ENCODE data around the gene ZFAND3.

DNA sequence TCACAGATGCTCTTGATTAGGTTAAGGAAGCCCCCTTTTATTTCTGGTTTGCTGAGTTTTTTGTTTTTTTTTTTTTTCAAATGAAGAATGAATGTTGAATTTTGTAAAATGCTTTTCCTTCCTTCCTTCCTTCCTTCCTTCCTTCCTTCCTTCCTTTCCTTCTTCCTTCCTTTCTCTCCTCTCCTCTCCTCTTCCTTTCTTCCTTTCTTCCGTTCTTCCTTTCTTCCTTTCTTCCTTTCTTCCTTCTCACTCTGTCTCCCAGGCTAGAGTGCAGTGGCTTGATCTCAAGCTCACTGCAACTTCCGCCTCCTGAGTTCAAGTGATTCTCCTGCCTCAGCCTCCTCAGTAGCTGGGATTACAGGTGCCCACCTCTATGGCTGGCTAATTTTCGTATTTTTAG, 158.2 kb downstream of the ZFAND3 start:
- TF ChIP-seq RXRA (IDR thresholded peaks at IDR 0.05; ENCODE audit: borderline replicate concordance, low read depth) (no peak), JUND (IDR thresholded peaks at IDR 0.05) (no peak), NRF1 (IDR thresholded peaks at IDR 0.05; ENCODE audit: low read depth, low read length) (no peak), SMC3 (IDR thresholded peaks at IDR 0.05; ENCODE audit: low read depth, low read length) (no peak), RAD21 (IDR thresholded peaks at IDR 0.05; ENCODE audit: low read length) (no peak), PBX3 (IDR thresholded peaks at IDR 0.05) (no peak), MEF2A (IDR thresholded peaks at IDR 0.05; ENCODE audit: borderline replicate concordance, low read depth) (no peak), FOXM1 (IDR thresholded peaks at IDR 0.05; ENCODE audit: low read depth) (no peak), EZH2phosphoT487 (IDR thresholded peaks at IDR 0.05; ENCODE audit: borderline replicate concordance, low read depth) (no peak)
- TF ChIP-seq, protein P1, sequence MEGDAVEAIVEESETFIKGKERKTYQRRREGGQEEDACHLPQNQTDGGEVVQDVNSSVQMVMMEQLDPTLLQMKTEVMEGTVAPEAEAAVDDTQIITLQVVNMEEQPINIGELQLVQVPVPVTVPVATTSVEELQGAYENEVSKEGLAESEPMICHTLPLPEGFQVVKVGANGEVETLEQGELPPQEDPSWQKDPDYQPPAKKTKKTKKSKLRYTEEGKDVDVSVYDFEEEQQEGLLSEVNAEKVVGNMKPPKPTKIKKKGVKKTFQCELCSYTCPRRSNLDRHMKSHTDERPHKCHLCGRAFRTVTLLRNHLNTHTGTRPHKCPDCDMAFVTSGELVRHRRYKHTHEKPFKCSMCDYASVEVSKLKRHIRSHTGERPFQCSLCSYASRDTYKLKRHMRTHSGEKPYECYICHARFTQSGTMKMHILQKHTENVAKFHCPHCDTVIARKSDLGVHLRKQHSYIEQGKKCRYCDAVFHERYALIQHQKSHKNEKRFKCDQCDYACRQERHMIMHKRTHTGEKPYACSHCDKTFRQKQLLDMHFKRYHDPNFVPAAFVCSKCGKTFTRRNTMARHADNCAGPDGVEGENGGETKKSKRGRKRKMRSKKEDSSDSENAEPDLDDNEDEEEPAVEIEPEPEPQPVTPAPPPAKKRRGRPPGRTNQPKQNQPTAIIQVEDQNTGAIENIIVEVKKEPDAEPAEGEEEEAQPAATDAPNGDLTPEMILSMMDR (IDR thresholded peaks at IDR 0.05) = no peak

Measured in SK-N-SH (cell line).